ENCODE measurements around the gene SMARCD1.

Gene SMARCD1

GRCh38 chr12:50057000-50057841, 27.9 kb upstream of the SMARCD1 start, which contains the start of gene ASIC1:
Gene ASIC1 (plus strand): TSS chr12:50057596. CDS start chr12:50058767, 1,171 bp downstream.
- DNase-seq: peak; percentile 64

GRCh38 chr12:50057896-50058670, 27.1 kb upstream of the SMARCD1 start:
- no peak for DNase-seq

- DNase-seq: no peak
Observed at GRCh38 chr12:50058743-50059312, 26.3 kb upstream of the SMARCD1 start.

- DNase-seq: peak; percentile 58
Observed at GRCh38 chr12:50059440-50060119, 25.6 kb upstream of the SMARCD1 start.

- DNase-seq: no peak
Observed at GRCh38 chr12:50060120-50060468, 25.0 kb upstream of the SMARCD1 start.

- no peak for DNase-seq
Observed at GRCh38 chr12:50061171-50061570, 24.0 kb upstream of the SMARCD1 start.

GRCh38 chr12:50061946-50062686, 23.0 kb upstream of the SMARCD1 start:
- DNase-seq: no peak

GRCh38 chr12:50062728-50063460, 22.2 kb upstream of the SMARCD1 start:
- no peak for DNase-seq

- no peak for DNase-seq
Observed at GRCh38 chr12:50065726-50066310, 19.3 kb upstream of the SMARCD1 start.

- no peak for DNase-seq
Observed at GRCh38 chr12:50066402-50066801, 18.7 kb upstream of the SMARCD1 start.

- DNase-seq: no peak
Observed at GRCh38 chr12:50069069-50069468, 16.1 kb upstream of the SMARCD1 start.

- no peak for DNase-seq
Observed at GRCh38 chr12:50069539-50069938, 15.6 kb upstream of the SMARCD1 start.

- peak; percentile 55 for DNase-seq
Observed at GRCh38 chr12:50070314-50071060, 14.7 kb upstream of the SMARCD1 start.

GRCh38 chr12:50072198-50072907, 12.8 kb upstream of the SMARCD1 start:
- no peak for DNase-seq

- DNase-seq: no peak
Observed at GRCh38 chr12:50073206-50073605, 11.9 kb upstream of the SMARCD1 start.

GRCh38 chr12:50073712-50074111, 11.4 kb upstream of the SMARCD1 start:
- no peak for DNase-seq

- peak; percentile 81 for DNase-seq
Observed at GRCh38 chr12:50074936-50075807, 10.0 kb upstream of the SMARCD1 start.

- no peak for DNase-seq
Observed at GRCh38 chr12:50075808-50076170, 9.4 kb upstream of the SMARCD1 start.

GRCh38 chr12:50077099-50077498, 8.0 kb upstream of the SMARCD1 start:
- DNase-seq: no peak
